Panc1 (cell line): ENCODE results near the gene LRFN2. TPM values are rescaled to one million over a fixed set of nuclear protein-coding genes. Genes with fewer than 3 reads are reported as not detected.

Experiments used
- ATAC-seq: fragments of 200-7000 bp; cut with Tn5 transposase; 2 replicates; pipeline ENCODE4 v1.9.1; 2020; ENCODE audit warnings: mild to moderate bottlenecking, moderate library complexity
- BruUV-seq: library from RNA; stranded (reverse); fragments of 400-500 nt; replicated peaks from 2 replicates; lab custom pipeline; 2021; lab: Mats Ljungman, UMichigan
- CTCF ChIA-PET: fragments of 300-600 bp; sonication (Branson Sonifier 250); formaldehyde crosslinking; loops from one replicate; lab custom pipeline; 2022; ENCODE audit warnings: antibody characterized with exemption; lab: Charles Lee
- POLR2A ChIA-PET: fragments of 300-600 bp; sonication (Branson Sonifier 250); formaldehyde crosslinking; loops from one replicate; lab custom pipeline; 2022; ENCODE audit warnings: antibody characterized with exemption; lab: Charles Lee
- DNase-seq: peaks from one replicate; pipeline ENCODE4 v3.0.0-alpha.2; 2010; ENCODE audit warnings: low read depth, low spot score
- H3K27ac ChIP-seq: 2 replicates; pipeline ENCODE4 v1.5.1; 2011; ENCODE audit warnings: mild to moderate bottlenecking, low read length, inconsistent platforms
- H3K27me3 ChIP-seq: fragments of 200-500 bp; sonication (Bioruptor generic); 2 replicates; pipeline ENCODE4 v1.6.0; 2014; ENCODE audit warnings: low read length, inconsistent platforms; ENCODE audit not compliant: control insufficient read depth, insufficient read depth
- H3K36me3 ChIP-seq: fragments of 200-500 bp; sonication (Bioruptor generic); 2 replicates; pipeline ENCODE4 v1.5.1; 2014; ENCODE audit warnings: inconsistent platforms, mild to moderate bottlenecking, low read length, moderate library complexity; ENCODE audit not compliant: control insufficient read depth, insufficient read depth
- H3K4me1 ChIP-seq: 2 replicates; pipeline ENCODE4 v1.5.1; 2011; ENCODE audit warnings: inconsistent platforms, mild to moderate bottlenecking, low read length, moderate library complexity; ENCODE audit not compliant: control insufficient read depth, insufficient read depth
- H3K4me3 ChIP-seq, 2 experiments: 2 replicates each; pipeline ENCODE4 v1.5.1; 2011 to 2012; ENCODE audit warnings: low read depth in 2 of 2, low read length in 2 of 2, mild to moderate bottlenecking in 2 of 2, inconsistent platforms in 1 of 2, moderate library complexity in 1 of 2
- H3K9me3 ChIP-seq: fragments of 200-500 bp; sonication (Bioruptor generic); 2 replicates; pipeline ENCODE4 v1.5.1; 2014; ENCODE audit warnings: low read depth, mild to moderate bottlenecking, inconsistent platforms, low read length, moderate library complexity; ENCODE audit not compliant: control insufficient read depth, insufficient read depth
- POLR2AphosphoS5 ChIP-seq: IDR thresholded peaks from 2 replicates; pipeline ENCODE4 v1.6.1; 2012; ENCODE audit warnings: mild to moderate bottlenecking, low read depth, low read length, moderate library complexity
- SIN3A ChIP-seq: IDR thresholded peaks from 2 replicates; pipeline ENCODE4 v1.6.1; 2012; ENCODE audit warnings: low read depth, mild to moderate bottlenecking, low read length, moderate library complexity, borderline replicate concordance; ENCODE audit not compliant: insufficient read depth
- TCF7L2 ChIP-seq: IDR thresholded peaks from 2 replicates; pipeline ENCODE4 v1.6.1; 2011; ENCODE audit warnings: mild to moderate bottlenecking, low read depth, low read length, inconsistent platforms
- in situ Hi-C: cut with HindIII; loops from 2 replicates; pipeline ENCODE4 v1.10.0; 2016; ENCODE audit warnings: low sequenced_read_pairs, low pct_unique_long_range_greater_than_20kb
- intact Hi-C: fragments of 100-400 bp; cut with micrococcal nuclease; formaldehyde crosslinking; loops from one replicate; pipeline ENCODE4 v1.10.0; 2022; ENCODE audit not compliant: unreplicated experiment
- total RNA-seq: library from RNA; stranded (reverse); gene quantifications from one replicate; pipeline ENCODE4 v1.2.1, GENCODE V29; 2021; ENCODE audit not compliant: unreplicated experiment
- TF ChIP-seq, protein P1 (sequence below), 2 experiments: IDR thresholded peaks; 2 replicates each; pipeline ENCODE4 v1.6.1; 2011 to 2012; ENCODE audit warnings: low read depth in 2 of 2, control low read depth in 1 of 2, low read length in 1 of 2, mild to moderate bottlenecking in 1 of 2, moderate library complexity in 1 of 2; ENCODE audit not compliant: insufficient read depth in 1 of 2
- TF ChIP-seq, protein P2 (sequence below): fragments of 450-650 bp; IDR thresholded peaks from 2 replicates; pipeline ENCODE4 v1.5.1; 2017; ENCODE audit warnings: mild to moderate bottlenecking

Gene LRFN2
- total RNA-seq, 1 experiment from 2014 or later, result 0.05 TPM

DNA sequence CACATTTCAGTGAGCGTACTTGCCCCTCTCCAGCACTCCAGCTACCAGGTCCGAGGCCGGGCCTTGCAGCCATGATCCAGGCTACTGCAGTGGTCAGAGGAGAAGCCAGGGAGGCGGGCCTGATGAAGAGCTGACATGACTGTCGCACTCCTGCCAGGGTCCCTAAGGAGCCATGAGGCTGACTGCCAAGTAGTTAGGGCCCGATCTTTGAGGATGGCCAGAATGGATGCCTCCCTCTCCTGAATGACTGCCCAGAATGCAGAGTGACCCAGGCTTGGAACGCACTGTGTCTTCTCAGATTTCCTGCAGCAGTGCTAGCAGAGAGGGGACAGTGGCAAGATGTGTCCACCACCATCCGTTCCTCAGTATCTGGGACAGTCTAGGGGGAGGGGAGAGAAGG is 24.7 kb upstream of the LRFN2 start:
- Histone ChIP-seq H3K9me3 (no peaks in the 10 kb centered on the region), H3K36me3 (no peaks in the 10 kb centered on the region), H3K27me3 (peaks cover 28% of the 10 kb centered on the region), H3K27ac (no peak overlapping the region), H3K4me1 (no peaks in the 10 kb centered on the region), H3K4me3 (no peak overlapping the region)
- ATAC-seq (no peak), DNase-seq (no peak)
- intact Hi-C loops (no loop called here), in situ Hi-C loops (no loop called here)
- no peak for TF ChIP-seq SIN3A
- no peak for TF ChIP-seq POLR2AphosphoS5
- no peak for TF ChIP-seq TCF7L2
- TF ChIP-seq, protein P1, sequence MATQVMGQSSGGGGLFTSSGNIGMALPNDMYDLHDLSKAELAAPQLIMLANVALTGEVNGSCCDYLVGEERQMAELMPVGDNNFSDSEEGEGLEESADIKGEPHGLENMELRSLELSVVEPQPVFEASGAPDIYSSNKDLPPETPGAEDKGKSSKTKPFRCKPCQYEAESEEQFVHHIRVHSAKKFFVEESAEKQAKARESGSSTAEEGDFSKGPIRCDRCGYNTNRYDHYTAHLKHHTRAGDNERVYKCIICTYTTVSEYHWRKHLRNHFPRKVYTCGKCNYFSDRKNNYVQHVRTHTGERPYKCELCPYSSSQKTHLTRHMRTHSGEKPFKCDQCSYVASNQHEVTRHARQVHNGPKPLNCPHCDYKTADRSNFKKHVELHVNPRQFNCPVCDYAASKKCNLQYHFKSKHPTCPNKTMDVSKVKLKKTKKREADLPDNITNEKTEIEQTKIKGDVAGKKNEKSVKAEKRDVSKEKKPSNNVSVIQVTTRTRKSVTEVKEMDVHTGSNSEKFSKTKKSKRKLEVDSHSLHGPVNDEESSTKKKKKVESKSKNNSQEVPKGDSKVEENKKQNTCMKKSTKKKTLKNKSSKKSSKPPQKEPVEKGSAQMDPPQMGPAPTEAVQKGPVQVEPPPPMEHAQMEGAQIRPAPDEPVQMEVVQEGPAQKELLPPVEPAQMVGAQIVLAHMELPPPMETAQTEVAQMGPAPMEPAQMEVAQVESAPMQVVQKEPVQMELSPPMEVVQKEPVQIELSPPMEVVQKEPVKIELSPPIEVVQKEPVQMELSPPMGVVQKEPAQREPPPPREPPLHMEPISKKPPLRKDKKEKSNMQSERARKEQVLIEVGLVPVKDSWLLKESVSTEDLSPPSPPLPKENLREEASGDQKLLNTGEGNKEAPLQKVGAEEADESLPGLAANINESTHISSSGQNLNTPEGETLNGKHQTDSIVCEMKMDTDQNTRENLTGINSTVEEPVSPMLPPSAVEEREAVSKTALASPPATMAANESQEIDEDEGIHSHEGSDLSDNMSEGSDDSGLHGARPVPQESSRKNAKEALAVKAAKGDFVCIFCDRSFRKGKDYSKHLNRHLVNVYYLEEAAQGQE (IDR thresholded peaks at IDR 0.05; ENCODE audit: insufficient read depth in 1 of 2, low read depth in 2 of 2, low read length in 1 of 2), result no peak
- TF ChIP-seq, protein P2, sequence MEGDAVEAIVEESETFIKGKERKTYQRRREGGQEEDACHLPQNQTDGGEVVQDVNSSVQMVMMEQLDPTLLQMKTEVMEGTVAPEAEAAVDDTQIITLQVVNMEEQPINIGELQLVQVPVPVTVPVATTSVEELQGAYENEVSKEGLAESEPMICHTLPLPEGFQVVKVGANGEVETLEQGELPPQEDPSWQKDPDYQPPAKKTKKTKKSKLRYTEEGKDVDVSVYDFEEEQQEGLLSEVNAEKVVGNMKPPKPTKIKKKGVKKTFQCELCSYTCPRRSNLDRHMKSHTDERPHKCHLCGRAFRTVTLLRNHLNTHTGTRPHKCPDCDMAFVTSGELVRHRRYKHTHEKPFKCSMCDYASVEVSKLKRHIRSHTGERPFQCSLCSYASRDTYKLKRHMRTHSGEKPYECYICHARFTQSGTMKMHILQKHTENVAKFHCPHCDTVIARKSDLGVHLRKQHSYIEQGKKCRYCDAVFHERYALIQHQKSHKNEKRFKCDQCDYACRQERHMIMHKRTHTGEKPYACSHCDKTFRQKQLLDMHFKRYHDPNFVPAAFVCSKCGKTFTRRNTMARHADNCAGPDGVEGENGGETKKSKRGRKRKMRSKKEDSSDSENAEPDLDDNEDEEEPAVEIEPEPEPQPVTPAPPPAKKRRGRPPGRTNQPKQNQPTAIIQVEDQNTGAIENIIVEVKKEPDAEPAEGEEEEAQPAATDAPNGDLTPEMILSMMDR, result no peak
- POLR2A ChIA-PET, result no interaction called here
- CTCF ChIA-PET, result no interaction called here
- no TSS peak for BruUV-seq

DNA sequence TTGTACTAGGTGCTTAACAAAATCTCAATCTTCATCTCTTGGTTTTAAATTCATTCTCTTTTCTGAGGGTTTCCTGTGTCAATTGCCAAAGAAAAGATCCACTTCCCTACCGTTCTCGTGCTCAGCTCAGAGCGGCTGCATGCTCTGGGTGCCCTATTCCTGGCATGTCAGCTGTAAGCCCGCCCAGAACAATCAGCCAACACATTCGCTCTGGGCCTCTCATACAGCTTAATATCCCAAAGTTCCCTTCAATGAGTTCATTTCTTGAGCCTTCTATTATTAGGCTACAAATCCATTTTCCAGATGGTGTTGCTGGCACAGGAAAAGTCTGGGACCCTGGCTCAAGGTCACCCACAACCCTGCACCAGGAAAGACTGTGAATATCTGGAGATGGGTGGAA is 24.3 kb upstream of the LRFN2 start:
- BruUV-seq, result no TSS peak
- in situ Hi-C loops, result no loop called here
- TF ChIP-seq POLR2AphosphoS5 (no peak), SIN3A (no peak), TCF7L2 (no peak)
- TF ChIP-seq, protein P1 (IDR thresholded peaks at IDR 0.05; ENCODE audit: insufficient read depth in 1 of 2, low read depth in 2 of 2, low read length in 1 of 2), result no peak
- TF ChIP-seq, protein P2, result no peak
- CTCF ChIA-PET, result no interaction called here
- H3K4me1 ChIP-seq, result no peaks in the 10 kb centered on the region
- H3K27me3 ChIP-seq, result peaks cover 29% of the 10 kb centered on the region
- H3K9me3 ChIP-seq, result no peaks in the 10 kb centered on the region
- H3K27ac ChIP-seq, result no peak overlapping the region
- POLR2A ChIA-PET, result no interaction called here
- intact Hi-C loops, result no loop called here
- H3K36me3 ChIP-seq, result no peaks in the 10 kb centered on the region
- DNase-seq, result no peak
- no peak for ATAC-seq
- H3K4me3 ChIP-seq, result no peak overlapping the region
